Neural progenitor cell (in vitro differentiated cells): Measurements from ENCODE around the gene NXN.
"Not testable (repeated sequence)": the region's sequence is repeated elsewhere in the genome, so short reads cannot be mapped to it uniquely, and the experiment has no call there.

Experiments used
- CTCF ChIP-seq: fragments of 200-600 bp; sonication (generic); IDR thresholded peaks from 2 replicates; pipeline ENCODE4 v1.5.1; 2017; ENCODE audit warnings: antibody characterized with exemption, mild to moderate bottlenecking
- EZH2 ChIP-seq: fragments of 200-600 bp; sonication (generic); IDR thresholded peaks from 2 replicates; pipeline ENCODE4 v1.6.1; 2017; ENCODE audit warnings: antibody characterized with exemption, mild to moderate bottlenecking, moderate library complexity

- TF ChIP-seq CTCF, EZH2: not testable (repeated sequence)
Observed at GRCh38 chr17:805886-806285, 173.7 kb downstream of the NXN start.
